DOHH2 (cell line): ENCODE measurements around the gene PDK4.

Experiments used
- H3F3A ChIP-seq: fragments of 200-600 bp; sonication (generic), shearing (Covaris generic); 2 replicates; pipeline ENCODE4 v1.6.0; 2016; ENCODE audit warnings: antibody characterized with exemption, mild to moderate bottlenecking; ENCODE audit not compliant: control insufficient read depth, insufficient read depth
- H3K27ac ChIP-seq: fragments of 200-600 bp; sonication (generic); 2 replicates; pipeline ENCODE4 v1.5.1; 2014; ENCODE audit warnings: low read depth, mild to moderate bottlenecking, low read length, moderate library complexity
- H3K27me3 ChIP-seq: fragments of 200-600 bp; sonication (generic); 2 replicates; pipeline ENCODE4 v1.6.1; 2014; ENCODE audit warnings: mild to moderate bottlenecking, low read length, mixed read lengths; ENCODE audit not compliant: control insufficient read depth
- H3K36me3 ChIP-seq: fragments of 200-600 bp; sonication (generic); 2 replicates; pipeline ENCODE4 v1.6.1; 2014; ENCODE audit warnings: mild to moderate bottlenecking, low read length, moderate library complexity, mixed read lengths; ENCODE audit not compliant: control insufficient read depth
- H3K4me1 ChIP-seq: fragments of 200-600 bp; sonication (generic); 2 replicates; pipeline ENCODE4 v1.6.1; 2014; ENCODE audit warnings: mild to moderate bottlenecking, low read length, mixed read lengths; ENCODE audit not compliant: control insufficient read depth
- H3K4me2 ChIP-seq: fragments of 200-600 bp; sonication (generic); 2 replicates; pipeline ENCODE4 v1.6.0; 2014; ENCODE audit warnings: mild to moderate bottlenecking, low read length, moderate library complexity
- H3K4me3 ChIP-seq: fragments of 200-600 bp; sonication (generic); 2 replicates; pipeline ENCODE4 v1.5.1; 2014; ENCODE audit warnings: mild to moderate bottlenecking, low read length, mixed read lengths
- H3K79me2 ChIP-seq: fragments of 200-600 bp; sonication (generic); 2 replicates; pipeline ENCODE4 v1.6.1; 2014; ENCODE audit warnings: mild to moderate bottlenecking, low read length, mixed read lengths; ENCODE audit not compliant: control insufficient read depth
- H3K9me2 ChIP-seq: fragments of 200-600 bp; sonication (generic); replicated peaks from 2 replicates; pipeline ENCODE4 v1.6.1; 2014; ENCODE audit warnings: mild to moderate bottlenecking, low read length, mixed read lengths; ENCODE audit not compliant: control insufficient read depth
- H3K9me3 ChIP-seq: fragments of 200-600 bp; sonication (generic); 2 replicates; pipeline ENCODE4 v1.6.1; 2014; ENCODE audit warnings: antibody characterized with exemption, low read length, mixed read lengths; ENCODE audit not compliant: control insufficient read depth, insufficient read depth
- H4K20me1 ChIP-seq: fragments of 200-600 bp; sonication (generic); 2 replicates; pipeline ENCODE4 v1.6.0; 2014; ENCODE audit warnings: low read depth, mild to moderate bottlenecking, antibody characterized with exemption, low read length, moderate library complexity; ENCODE audit not compliant: control insufficient read depth, insufficient read depth
- CTCF ChIP-seq: fragments of 200-600 bp; sonication (generic); IDR thresholded peaks from one replicate; pipeline ENCODE4 v1.5.1; 2014; ENCODE audit warnings: antibody characterized with exemption, mild to moderate bottlenecking, low read depth, low read length; ENCODE audit not compliant: poor library complexity, severe bottlenecking
- EZH2phosphoT487 ChIP-seq: fragments of 200-600 bp; sonication (generic); IDR thresholded peaks from 2 replicates; pipeline ENCODE4 v1.6.1; 2017; ENCODE audit warnings: borderline replicate concordance, mild to moderate bottlenecking, antibody characterized with exemption, low read length, moderate library complexity, mixed read lengths

Gene PDK4

DNA sequence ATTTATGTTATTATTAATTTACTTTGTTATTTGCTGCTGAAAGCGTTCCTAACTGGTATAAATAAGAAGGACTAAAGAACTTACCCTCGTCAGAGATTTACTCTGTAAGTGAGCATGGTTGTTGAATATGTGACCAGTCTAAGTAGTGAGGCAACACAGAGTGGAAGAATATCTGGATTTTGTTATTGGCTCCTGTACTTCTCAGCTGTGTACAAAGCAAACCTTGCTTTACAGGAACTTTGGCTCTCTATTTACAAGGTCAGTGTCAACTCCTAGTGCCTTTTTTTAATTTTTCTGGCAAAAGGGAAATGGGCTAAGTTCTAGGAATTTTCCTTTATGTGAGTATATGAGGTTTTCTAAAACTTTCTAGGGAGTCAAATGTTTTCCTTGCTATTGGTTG is 35.6 kb downstream of the PDK4 start:
- H3K79me2 ChIP-seq, result no peaks in the 10 kb centered on the region
- no peaks in the 10 kb centered on the region for H4K20me1 ChIP-seq
- H3K4me1 ChIP-seq, result no peaks in the 10 kb centered on the region
- no peak overlapping the region for H3K4me2 ChIP-seq
- H3F3A ChIP-seq, result no peaks in the 10 kb centered on the region
- H3K9me2 ChIP-seq, result no peaks in the 10 kb centered on the region; the same call in 1 of the 2 replicates
- H3K9me3 ChIP-seq, result no peaks in the 10 kb centered on the region
- no peaks in the 10 kb centered on the region for H3K27me3 ChIP-seq
- no peak for TF ChIP-seq EZH2phosphoT487
- no peak for TF ChIP-seq CTCF
- no peak overlapping the region for H3K4me3 ChIP-seq
- no peak overlapping the region for H3K27ac ChIP-seq
- H3K36me3 ChIP-seq, result no peaks in the 10 kb centered on the region

DNA sequence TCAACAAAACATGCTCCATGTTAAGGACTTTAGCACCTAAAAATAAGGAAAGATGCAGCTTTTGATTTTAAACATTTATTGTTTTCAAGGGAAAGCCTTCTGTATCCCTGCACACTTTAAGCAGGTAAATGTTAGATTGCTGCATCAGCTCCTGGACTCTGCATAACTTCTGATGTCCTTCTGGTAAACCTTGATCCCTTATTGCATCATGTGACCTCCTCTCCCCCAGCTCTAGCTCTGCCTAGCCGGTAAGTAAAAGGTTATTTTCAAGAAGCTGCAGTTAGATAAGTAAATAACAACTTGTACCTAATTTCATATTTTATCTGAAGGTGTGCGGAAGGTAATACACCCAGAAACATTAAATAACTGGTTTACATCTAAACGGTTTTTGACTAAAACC is 37.5 kb downstream of the PDK4 start:
- H3K9me3 ChIP-seq, result no peaks in the 10 kb centered on the region
- H3K9me2 ChIP-seq, result no peaks in the 10 kb centered on the region; the same call in 1 of the 2 replicates
- no peaks in the 10 kb centered on the region for H3F3A ChIP-seq
- H3K4me2 ChIP-seq, result no peak overlapping the region
- TF ChIP-seq EZH2phosphoT487 (no peak), CTCF (no peak)
- H3K79me2 ChIP-seq, result no peaks in the 10 kb centered on the region
- H3K4me1 ChIP-seq, result no peaks in the 10 kb centered on the region
- no peak overlapping the region for H3K27ac ChIP-seq
- H4K20me1 ChIP-seq, result no peaks in the 10 kb centered on the region
- H3K36me3 ChIP-seq, result no peaks in the 10 kb centered on the region
- H3K4me3 ChIP-seq, result no peak overlapping the region
- no peaks in the 10 kb centered on the region for H3K27me3 ChIP-seq

- Histone ChIP-seq H3K9me2 (no peaks in the 10 kb centered on the region; the same call in 1 of the 2 replicates), H3K27ac (no peak overlapping the region), H3K27me3 (no peaks in the 10 kb centered on the region), H3K4me1 (no peaks in the 10 kb centered on the region), H3K36me3 (no peaks in the 10 kb centered on the region), H3K4me2 (no peak overlapping the region), H3K9me3 (no peaks in the 10 kb centered on the region), H4K20me1 (no peaks in the 10 kb centered on the region), H3F3A (no peaks in the 10 kb centered on the region), H3K79me2 (no peaks in the 10 kb centered on the region), H3K4me3 (no peak overlapping the region)
- no peak for TF ChIP-seq CTCF
- TF ChIP-seq EZH2phosphoT487, result no peak
Measured at GRCh38 chr7:95556777-95557176, 39.5 kb downstream of the PDK4 start.
